CD4-positive, alpha-beta T cell treated with Interleukin-4 for 4 hours (primary cell): ENCODE measurements around the gene TASOR.

Experiments used
- DNase-seq: peaks from one replicate; pipeline ENCODE4 v3.0.0-alpha.2; 2020

TASOR gene

DNA sequence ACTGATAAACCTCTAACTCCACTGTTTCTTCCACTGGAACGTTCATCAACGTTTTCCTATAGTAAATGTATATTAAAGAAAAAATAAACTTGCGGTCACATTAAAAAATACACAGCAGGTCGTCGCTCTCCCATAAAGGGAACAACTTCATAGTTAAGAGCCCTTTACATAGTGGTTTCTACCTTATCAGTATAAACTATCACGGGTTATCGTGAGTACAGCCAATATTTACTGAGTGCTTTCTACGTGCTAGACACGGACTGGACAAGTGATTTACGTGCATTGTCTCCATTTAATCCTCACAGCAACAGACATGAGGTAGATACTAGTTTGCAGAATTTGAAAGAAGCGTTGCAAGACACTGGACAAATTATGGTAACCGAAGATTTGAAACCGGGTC lies 964 bp upstream of the TASOR start:
- no peak for DNase-seq

DNA sequence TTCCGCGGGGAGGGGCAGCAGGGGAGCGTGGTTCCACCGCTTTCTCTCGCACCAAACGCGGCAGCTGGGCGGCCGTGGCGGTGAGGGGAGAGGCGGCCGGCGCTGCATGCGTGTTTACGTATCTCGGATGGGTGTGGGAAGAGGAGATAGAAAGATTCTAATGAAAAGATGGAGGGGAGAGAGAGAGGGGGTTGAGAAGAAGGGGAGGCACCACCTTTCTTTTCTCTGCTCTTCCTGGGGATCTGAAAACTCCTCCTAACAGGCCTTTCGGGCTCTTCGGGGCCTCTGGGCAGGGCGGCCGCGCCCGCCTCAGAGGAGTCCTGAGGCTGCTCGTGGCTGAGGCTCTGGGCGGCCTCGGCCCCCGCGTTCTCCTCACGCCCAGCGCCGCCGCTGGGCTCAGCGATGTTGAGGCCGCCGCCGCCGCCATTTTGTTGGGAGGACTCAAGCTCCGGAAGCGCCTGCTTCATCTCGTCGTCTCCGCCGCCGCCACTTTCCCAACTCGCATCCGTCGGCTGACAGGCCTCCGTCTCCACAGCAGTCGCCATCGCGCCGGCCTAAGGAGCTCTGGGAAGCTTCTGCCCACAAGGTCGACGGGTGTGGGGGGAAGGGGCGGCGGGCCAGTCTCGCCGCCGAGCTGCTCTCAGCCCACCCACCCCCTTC lies 473 bp downstream of the TASOR start:
- peak; percentile 80 for DNase-seq

DNA sequence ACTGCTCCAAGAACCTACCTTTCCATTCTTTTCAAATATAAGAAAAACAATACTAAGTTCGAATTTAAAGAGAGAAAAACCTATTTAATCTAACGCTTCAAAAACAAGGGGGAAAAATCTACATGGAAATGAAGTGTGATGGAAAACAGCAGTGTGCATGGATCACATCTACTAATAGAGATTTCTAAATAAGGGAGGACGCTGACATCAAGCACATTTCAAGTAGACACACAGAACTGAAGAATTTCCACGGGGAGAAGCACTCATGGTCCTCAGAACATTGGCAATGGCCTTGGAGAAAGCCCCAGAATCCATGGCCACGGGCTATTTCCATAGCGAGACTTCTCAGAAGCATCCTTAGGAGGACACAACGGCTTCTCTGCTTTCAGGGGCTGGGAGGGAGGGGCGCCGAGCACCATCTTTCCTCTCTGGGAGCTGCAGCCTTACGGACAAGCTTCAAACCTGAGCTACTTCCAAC lies 1.0 kb downstream of the TASOR start:
- DNase-seq: no peak

DNA sequence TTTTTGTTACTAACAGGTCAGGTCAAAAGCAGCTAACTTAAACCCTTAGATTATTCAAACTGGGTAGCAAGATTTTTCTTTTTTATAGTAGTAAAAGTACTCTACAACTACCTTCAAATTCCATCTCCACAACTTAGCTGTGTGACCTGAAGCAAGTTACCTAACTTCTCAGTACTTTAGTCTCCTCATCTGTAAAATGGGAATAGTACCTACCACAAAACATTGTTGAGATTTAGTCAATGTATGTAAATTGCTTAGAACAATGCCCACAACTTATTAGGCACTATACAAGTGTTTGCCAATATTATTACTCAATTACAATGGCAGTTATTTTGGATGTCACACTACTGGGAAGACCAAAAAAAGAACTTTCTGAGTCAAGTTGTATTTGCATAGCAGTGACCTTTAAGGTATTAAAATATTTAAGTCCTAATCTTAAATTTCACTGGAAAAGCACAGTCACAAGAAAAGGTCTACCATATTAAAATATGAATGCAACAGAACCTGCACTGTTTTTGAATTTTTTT lies 2.9 kb downstream of the TASOR start:
- no peak for DNase-seq

DNA sequence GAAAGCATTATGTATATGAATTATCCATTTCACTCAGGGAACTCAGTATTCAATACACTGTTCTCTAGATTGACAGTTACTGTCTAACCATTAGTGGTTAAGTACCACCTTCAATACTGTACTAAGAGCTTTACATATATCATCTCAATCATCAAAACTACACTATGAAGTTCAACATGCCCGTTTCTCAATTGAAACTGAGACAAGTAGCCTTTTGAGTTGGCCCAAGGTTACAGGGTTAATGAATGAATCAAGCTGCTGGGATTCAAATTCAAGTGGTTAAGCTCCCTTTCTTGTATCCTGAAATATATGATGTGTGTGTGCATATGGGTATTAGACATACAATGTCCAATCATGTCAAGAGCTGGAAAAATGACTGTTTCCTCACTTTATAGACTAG lies 5.8 kb downstream of the TASOR start:
- no peak for DNase-seq

DNA sequence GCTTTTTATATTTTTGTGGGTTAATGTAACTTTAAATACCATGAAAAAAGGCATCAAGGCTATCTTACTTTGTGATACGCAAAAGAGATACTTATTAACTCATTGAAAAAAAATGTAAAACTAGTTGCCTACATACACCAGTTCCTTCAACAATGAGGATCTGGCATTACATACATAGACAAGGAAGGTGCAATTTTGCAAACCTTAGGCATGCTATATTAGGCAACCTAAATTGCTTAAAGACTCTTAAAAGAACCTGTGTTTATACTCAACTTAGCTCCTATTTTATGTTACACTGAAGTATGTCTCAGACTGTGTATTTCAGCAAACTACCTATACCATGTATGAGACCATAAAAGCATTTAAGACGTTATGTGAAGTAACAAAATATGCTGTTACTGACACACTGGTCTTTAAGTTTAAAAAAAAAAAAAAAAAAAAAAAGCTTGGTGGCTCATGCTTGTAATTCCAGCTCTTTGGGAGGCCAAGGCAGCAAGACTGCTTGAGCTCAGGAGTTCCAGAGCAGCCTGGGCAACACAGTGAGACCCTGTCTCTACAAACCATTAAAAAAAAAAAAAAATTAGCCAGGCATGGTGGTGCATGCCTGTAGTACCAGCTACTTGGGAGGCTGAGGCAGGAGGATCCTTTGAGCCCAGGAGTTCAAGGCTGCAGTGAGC lies 9.1 kb downstream of the TASOR start:
- DNase-seq: no peak

DNA sequence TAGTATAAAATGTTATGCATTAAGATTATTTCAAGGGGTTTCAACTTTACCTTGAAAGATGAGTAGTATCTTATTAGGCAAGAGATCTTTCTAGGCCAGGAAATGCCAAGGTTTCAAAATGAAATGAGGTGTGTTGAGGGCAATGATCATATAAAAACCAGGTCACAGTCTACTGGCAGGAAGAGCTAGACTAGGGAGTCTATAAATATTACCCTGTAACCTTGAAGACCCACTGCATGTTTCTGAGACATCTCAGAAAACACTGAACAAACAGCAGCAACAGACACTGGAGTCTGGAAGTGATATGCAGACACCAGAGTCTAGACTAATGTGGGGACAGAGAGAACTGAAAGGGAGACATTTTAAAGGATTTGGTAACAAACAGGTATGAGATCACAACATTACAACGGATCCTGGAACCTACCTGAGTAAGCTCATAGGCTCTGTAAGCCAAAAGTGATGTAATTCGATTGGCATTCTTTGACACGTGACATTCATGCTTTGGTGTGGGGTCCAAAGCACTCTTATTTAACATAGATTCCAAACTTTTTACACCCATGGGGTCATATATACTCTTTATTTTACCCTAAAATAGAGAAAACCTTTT lies 15.0 kb downstream of the TASOR start:
- DNase-seq: peak; percentile 8

DNA sequence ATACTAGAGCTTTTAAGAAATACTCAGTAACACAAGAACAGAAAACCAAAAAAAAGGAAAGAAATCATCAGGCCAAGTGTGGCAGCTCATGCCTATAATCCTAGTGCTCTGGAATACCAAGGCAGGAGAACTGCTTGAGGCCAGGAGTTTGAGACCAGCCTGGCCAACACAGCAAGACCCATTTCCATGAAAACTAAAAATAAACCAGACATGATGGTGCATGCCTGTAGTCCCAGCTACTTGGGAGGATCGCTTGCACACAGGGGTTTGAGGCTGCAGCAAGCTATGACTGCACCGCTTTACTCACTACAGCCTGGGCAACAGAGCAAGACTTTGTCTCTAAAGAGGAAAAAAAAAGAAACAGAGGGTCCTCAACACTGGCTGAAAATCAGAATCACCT lies 18.2 kb downstream of the TASOR start:
- DNase-seq: no peak

DNA sequence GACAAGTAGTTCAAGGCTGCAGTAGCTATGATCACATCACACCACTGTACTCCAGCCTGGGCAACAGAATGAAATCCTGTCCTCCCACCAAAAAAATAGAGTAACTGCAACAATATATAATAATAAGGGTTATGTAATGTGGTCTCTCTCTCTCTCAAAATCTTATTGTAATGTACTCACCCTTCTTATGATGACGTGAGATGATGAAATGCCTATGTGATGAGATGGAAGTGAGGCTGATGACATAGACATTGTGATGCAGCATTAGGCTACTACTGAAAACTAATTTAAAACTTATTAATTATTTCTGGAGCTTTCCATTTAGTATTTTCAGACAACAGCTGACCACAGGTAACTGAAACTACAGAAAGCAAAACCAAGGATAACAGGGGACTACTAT lies 27.4 kb downstream of the TASOR start:
- no peak for DNase-seq

DNA sequence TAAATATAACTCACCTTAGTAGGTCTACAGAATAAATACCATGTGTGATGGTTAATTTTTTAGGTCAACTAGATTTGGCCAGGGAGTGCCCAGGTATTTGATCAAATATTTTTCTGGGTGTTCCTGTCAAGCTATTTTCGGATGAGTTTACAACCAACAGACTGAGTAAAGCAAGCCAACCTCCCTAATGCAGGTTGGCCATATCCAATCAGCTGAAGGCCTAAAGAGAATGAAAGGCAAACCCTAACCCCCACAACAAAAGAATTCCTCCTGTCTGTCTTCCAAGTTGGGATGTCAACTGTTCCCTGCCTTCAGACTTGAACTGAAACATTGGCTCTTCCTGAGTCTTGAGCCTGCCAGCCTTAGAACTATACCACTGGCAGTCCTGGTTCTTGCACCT lies 28.6 kb downstream of the TASOR start:
- no peak for DNase-seq

DNA sequence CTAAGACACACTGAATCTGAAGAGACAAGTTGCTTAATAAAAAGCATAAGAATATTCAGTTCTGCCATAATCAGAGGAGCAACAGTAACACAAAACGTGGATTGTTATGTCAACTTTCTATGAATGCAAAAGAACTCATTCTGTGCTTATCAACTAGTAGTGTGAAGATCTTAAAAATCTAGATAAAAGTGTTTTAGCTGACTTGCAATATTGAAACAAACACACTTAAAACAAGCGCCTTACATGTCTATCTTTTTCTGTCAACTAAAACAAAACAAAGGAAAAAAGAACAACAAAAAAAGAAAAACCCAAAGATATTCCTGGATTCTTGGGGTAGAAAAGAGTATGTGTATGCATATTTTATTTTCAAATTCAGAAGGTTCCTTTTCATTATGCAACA lies 37.7 kb downstream of the TASOR start:
- no peak for DNase-seq

DNA sequence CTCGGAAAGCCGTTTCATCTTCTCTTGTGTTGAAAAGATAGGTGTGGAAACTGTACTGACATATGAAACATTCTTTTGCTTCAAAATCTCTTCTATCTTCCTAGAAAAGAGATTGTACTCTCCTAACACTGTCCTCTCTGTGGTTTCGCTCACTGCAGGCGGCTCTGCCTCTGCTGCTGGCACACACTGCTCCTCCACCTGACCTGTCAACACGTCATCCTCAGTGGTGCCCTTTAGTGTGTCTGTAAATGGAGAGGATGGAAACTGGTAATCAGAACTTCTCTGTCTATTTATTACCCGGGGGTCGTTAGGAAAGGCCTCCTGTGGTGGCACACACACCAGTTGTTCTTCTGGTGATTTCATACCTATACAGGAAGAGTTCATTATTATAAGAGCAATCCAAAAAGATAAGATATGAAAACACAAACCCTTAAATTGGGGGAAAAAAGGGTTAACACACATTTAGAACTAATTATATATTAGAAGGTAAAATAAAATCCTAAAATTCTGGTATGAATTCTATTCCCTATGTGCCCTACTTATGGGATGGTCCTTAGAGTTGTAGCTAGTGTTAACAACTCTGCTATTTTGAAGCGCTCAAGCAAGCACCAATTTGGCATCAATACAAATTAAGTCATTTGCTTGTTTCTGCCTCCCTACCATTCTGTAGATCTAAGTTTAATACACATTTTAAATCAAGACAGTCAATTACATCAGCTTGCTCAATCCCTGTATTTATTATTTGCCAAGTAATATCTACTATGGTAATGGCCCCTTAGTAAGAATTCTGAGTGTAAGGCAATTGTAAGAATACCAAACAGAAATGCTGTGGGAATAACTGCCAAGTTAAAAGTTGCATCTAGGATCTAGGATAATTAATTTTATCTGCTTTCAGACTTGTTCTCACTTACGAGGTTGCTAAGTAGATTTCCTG lies 49.2 kb downstream of the TASOR start:
- no peak for DNase-seq
